GM18526 (cell line): ENCODE results near the gene KPNA4.

ENCODE experiments used
- POLR2A ChIP-seq: IDR thresholded peaks from 3 replicates; pipeline ENCODE4 v1.6.1; 2011; ENCODE audit not compliant: insufficient read length; ENCODE audit errors: extremely low read depth

Gene KPNA4

DNA sequence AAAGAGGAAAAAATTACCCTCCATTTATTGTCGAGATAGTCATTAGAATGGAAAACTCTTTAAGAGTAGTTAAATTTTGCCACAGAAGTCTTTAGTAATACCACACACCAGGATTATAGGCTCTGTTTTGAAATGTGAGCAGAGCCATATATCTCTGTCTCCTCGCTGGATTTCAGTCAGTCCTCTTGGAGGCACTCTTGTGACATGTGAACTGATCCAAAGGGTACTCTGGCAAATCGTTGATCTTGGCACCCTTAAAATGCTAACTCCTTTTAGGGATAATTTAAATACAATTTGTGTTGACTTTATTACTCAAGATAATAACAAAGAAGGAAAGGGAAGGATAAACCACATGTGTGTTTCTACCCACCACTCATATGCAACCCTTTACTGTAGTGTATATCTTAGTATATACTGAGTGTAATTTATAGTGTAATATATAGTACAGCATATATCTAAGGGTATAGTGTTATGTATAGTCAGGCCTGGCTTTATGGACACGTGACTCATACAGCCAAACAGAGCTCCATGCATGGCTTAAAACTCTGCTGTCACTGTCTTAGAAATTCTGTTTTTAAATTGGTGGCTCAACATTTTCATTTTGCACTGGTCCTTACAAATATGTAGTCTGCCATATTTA lies 12.3 kb upstream of the KPNA4 start:
- no peak for TF ChIP-seq POLR2A

DNA sequence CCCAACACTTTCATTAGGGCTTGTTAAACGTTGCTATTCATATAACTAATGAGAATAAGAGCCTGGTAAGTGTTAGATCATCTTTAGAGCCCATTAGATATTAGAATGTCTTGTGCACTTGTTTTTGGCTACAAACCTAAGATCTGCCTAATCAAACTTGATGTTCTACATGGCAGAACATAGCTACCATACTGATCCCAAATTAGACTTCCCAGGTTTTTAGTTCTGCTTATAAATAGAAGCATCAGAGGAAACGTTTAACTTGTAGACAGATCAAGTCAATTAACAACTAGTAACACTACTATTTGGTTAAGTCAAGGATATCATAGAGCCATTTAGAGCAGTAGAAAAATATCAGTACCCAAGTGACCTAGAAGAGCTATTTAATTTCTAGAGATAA lies 11.7 kb upstream of the KPNA4 start:
- TF ChIP-seq POLR2A = no peak

DNA sequence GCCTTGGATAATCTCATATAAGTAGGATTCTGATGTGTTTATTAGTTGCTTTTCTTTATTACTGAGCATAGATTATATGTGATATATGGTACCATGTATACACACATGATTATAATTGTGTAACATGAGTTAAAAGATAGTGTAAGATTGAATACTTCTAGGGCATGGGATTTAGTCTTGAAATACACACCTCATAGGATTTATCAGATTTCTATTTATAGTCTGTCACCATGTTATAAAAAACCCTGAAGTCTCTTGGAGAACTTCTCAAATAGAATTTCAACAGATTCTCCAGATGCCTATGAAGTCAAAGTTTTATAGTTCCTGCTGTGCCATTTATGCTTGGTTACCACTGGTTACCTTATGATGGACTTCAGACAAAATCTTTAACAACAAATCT lies 11.2 kb upstream of the KPNA4 start:
- no peak for TF ChIP-seq POLR2A

DNA sequence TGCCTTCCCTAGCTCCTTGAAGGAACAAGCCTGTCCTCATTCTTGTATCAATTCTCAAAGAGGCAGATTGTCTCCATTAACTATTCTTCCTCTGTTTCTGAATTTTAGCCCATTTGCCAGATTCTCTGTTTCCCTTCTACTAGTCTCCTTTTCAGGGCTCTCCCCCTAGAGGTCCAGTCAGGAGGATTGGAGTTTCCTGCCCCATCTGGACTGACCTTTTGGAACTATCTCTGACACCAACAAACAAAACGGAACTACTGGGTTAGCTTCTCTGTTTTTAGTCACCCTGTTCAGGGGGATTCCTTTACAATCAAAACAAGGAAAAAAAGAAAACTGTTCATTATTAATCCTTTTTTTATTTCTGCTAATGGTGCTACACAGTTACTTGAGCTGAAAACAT lies 10.2 kb upstream of the KPNA4 start:
- no peak for TF ChIP-seq POLR2A

DNA sequence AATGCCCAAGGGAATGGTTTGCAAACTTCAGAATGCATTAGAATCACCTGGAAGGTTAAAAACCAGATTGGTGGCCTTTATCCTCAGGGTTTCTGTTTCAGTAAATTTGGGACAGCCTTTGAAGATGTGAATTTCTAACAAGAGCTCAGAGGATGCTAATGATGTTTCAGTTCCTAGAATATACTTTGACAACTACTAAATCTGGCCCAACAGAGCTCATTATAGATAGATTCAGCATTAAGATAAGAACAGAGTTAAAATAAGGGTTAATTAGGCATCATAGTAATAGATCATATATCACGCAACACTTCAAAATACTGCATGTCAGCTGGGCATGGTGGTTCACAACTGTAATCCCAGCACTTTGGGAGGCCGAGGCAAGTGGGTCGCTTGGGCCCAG lies 9.3 kb upstream of the KPNA4 start:
- TF ChIP-seq POLR2A = no peak

DNA sequence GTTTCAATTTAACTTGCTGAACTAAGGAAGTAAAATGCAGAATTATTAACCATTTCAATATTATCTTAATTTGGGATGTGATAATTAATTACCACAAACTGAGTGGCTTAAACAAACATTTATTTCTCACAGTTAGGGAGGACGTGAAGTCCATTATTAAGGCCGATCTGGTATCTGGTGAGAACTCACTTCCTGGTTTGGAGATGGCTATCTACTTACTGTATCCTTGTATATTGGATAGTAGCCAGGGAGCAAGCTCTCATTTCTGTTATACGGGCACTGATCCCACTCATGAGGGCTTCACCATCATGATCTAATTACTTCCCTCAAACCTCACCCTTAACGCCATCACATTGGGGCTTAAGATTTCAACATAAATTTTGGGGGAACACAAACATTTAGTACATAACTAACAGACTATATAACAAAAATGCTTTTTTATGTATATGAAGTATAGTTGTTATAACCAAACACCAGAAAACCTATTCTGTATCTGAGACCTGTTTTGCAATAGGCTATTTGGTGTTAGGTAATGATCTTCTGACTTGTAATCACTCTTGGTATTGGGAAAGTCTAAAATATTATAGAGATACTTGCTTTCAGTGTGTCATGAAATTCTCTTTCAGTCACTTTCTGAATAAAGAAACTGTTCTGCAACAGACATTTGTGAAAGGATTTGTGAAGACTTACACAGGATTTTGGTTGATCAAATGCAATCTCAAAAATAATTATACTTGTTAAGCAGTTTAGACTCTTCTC lies 4.7 kb upstream of the KPNA4 start:
- no peak for TF ChIP-seq POLR2A

DNA sequence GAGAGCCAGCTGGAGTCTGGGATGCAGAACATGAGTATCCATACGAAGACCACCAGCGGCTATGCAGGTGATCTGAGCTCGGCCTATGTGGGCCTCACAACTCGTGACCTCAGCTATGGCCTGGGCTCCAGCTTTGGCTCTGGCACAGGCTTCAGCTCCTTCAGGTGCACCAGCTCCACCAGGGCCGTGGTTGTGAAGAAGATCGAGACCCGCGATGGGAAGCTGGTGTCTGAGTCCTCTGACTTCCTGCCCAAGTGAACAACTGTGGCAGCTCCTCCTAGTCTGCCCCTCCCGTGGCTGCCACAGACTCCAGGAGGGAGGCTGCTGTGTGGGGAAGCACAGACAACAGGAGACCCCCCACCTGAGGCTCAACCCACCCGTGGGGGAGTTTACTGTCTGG lies 3.6 kb upstream of the KPNA4 start:
- no peak for TF ChIP-seq POLR2A

DNA sequence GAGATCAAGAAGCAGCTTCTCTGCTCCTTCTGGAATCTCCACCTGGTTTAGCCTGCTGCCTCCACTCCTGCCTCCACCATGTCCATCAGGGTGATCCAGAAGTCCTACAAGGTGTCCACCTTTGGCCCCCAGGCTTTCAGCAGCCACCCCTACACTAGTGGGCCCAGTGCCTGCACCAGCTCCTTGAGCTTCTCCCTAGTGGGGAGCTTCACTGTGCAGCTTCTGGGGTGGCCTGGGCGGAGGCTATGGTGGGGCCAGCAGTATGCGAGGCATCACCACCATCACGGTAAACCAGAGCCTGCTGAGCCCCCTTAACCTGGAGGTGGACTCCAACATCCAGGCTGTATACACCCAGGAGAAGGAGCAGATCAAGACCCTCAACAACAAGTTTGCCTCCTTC lies 2.4 kb upstream of the KPNA4 start:
- no peak for TF ChIP-seq POLR2A

DNA sequence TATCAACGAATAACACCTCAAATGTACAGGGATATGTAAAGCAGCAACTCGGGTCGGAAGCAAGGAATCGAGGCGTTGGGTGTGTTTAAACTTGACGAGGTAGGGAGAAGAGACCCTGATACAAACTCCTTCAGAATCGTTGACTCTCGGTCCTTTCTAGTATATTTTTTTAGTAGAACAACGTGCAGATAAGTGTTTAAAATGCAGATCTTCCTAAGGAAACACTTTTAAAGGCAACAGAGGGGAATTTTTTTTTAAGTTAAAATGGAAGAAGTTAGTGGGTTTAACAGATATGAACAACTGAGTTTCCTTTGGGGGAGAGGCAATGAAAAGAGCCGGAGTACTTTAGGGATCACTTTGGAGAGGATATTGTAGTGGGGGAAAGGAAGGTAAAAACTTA lies 1.1 kb upstream of the KPNA4 start:
- no peak for TF ChIP-seq POLR2A

DNA sequence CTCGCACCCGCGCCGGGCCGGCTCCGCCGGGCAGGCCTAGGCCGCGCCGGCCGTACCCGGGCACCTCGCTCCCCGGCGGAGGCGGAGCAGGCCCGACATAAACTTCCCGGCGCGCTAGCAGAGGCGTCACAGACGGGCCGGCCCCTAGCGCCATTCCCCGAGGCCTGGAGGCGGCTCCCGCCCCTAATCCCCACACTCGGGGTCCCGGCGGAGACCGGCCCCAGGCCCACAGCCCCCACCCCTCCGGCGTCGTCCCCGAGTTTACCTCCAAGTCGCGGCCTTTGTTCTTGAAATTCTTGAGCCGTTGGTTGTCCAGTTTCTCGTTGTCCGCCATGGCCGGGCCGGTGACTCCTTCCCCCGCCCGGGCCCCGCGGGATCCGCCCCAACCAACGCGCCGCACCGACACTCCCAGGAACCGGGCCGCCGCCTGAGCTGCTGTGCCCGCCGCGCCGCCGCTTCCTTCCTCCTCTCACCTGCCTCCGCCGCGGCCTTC lies 376 bp downstream of the KPNA4 start:
- no peak for TF ChIP-seq POLR2A

DNA sequence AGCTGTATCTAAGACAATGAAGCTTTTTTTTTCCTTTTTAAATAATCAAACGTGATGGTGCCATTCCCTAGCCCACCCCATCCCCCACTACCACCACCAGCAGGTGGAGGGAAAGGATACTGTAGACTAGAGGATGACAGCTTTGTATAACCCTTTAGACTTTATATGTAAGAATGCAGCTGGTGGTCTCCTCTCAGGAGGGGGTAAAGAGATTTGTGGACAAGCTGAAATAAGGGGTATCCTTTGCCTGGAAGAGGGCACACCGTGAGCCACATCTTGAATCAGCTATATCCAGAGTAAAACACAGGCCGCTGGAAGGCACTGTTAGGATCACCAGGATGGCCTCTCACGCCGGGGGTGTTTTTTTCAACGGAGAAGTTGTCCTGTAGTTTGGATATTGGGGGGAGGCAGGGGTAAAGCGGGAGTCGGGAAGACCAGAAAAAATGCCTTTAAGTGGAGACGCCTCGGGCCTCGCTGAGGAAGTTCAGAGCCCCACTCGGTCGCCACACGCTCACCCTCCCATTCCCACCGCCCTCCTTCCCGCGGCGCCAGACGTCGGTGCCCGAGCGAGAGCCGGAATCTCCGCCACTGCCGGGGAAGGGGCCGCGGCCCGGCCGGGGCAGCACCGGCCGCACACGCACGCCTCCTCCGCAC lies 986 bp downstream of the KPNA4 start:
- no peak for TF ChIP-seq POLR2A

DNA sequence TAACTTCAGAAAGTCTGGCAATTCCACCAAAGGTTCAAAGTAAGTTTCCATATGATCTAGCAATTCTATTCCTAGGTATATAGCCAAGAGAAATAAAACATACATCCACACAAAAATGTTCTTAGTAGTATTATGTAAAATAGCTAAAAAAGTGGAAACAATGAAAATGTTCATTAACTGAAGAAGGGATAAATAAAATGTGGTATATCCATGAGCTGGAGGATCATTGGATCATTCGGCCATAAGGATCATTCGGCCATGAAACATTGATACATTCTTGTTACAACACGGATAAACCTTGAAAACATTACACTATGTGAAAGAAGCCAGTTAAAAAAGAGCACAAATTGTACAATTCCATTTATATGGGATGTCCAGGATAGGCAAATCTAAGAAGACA lies 2.4 kb downstream of the KPNA4 start:
- TF ChIP-seq POLR2A = no peak

DNA sequence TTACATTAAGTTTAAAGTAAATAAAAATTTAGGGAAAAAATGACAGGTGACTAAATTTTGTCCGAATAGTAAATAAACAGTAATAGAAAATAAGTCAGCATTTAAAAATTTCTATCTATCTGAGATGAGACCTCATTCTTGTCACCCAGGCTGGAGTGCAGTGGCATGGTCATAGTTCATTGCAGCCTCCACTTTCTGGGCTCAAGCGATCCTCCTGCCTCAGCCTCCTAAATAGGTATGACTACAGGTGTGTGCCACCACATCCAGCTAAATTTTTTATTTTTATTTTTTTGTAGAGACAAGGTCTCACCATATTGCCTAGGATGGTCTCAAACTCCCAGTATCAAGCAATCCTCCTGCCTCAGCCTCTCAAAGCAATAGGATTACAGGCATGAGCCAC lies 7.8 kb downstream of the KPNA4 start:
- TF ChIP-seq POLR2A = no peak

DNA sequence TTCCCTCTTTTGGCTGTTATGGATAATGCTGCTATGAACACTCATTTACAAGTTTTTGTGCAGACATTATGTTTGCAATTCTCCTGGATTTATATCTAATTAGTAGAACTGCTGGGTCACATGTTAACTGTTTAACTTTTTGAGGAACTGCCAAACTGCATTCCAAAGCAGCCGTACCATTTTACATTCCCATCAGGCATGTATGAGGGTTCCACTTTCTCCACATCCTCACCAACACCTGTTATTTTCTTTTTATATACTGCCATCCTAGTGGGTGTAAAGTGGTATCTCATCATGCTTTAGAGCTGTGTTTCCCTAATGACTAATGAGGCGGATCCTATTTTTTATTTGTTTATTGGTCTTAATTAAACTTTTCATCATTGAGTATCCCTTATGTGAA lies 9.2 kb downstream of the KPNA4 start:
- TF ChIP-seq POLR2A = no peak

DNA sequence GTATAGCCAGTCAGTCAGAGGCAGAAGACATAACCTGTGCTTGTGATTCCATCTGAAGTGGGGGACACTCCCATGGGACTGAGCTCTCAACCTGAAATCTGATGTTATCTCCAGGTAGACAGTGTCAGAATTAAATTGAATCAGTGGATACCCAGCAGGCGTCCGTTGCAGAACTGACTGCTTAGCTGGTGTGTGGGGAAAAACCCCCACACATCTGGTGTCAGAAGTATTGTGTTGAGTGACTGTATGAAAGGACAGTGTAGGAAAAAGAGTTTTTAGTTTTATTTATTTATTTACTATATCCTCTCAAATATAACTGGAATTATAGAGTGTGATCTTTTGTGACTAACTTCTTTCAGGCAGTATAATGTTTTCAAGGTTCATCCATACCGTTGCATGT lies 10.4 kb downstream of the KPNA4 start:
- TF ChIP-seq POLR2A = no peak

DNA sequence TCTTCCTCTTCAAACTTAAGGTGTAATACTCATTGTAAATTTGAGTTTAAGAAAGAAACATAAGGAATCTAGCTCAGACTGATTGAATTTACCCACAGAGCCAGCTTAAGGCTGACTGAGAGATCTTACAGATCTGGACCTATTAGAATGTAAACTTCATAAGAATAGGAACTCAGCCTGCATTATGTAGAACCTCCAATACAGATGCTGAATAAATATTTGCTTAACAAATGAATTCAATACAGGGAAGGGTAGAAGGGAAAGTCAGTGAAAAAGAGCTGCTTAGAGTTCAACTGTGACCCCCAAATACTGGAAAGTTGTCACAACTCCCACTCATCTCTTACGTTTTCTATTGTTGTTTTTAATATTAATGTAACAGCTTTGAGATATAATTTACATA lies 11.5 kb downstream of the KPNA4 start:
- no peak for TF ChIP-seq POLR2A
